ENCODE results near the gene UNC119B.

UNC119B gene

DNA sequence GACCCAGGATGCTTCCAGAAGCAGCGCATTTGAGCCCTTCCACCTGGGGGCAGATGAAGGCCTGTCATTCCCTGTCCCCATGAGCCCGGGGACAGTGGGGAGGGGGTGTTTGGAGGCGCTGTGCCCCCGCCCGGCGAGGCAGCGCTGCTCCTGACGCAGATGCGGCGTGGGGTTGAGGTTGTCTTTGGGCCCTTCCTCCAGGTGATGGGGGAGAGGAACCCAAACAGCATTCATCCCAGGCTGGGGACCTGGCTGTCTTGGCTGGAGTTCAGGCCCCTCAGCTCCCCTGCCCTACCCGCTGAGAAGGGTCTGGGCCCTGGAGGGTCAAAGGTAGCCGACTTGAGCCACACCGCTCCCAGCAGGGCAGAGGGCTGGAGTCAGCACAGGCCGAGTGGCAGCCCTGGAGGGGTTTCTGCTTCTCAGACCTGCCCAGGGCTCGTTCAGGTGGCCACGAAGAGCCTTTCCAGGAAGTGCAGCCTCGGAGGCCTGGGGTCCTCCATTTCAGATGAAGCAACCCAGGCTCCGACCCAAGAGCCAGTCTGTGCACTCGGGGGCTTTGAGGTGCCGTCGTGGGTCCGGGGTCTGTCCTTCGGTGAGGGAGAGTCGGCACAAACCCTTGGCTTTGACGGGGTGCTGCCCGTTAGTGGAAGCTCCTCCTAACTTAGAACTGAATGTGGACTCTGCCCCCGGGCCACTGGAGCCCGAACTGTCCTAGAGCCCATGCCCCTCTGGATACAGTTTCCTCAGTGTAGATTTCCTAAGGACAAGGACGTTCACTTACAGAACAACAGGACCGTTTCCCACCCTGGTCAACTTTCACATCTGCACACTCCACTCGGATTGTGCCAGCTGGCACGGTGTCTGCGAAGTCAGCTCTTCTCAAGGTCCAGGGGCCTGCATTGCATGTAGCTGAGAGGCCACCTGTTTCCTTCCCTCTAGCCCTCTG lies 31.5 kb downstream of the UNC119B start:
- DNase-seq: no peak

DNA sequence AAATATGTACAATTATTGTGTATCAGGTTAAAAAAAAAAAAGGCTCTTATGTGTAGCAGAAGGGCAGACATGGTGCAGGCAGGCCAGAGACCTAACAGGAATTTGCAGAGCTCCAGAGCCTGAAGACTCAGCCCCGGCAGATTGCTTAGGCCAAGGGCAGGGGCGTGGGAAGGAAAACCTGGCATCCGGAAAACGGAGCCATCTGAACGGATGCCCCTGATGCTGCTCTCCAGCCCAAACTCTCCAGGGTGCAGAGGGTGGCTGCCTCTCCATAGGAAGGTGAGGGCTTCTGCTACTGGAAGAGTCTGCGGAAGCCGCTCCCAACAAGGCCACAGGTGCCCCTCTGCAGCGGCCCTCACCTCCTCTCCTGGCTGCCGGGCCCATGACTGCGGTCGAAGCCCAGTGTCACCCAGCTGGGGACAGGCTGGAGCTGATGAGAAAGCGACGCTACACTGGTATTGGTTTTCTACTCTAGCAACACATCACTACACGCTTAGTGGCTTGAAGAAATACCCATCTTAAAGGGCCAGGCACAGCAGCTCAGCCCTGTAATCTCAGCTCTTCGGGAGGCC lies 34.8 kb downstream of the UNC119B start:
- DNase-seq: no peak

DNA sequence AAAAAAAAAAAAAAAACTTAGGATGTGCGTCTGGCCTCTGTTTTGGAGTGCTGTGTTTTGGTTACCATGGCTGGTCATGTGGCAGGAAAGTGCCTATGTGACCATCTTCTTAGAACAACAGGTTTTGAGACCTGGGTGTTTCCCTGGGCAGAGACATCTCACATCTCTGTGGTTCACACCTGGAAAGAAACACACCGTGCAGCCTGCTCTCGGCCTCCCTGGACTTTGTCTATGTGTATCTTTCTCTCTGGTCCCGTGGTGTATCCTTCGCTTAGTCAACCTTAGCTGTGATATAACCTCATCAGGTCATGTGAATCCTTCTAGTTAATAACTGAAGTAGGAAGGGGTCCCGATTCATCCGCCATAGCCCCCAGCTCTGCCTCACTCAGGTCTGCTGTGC lies 38.0 kb downstream of the UNC119B start:
- no peak for DNase-seq

DNA sequence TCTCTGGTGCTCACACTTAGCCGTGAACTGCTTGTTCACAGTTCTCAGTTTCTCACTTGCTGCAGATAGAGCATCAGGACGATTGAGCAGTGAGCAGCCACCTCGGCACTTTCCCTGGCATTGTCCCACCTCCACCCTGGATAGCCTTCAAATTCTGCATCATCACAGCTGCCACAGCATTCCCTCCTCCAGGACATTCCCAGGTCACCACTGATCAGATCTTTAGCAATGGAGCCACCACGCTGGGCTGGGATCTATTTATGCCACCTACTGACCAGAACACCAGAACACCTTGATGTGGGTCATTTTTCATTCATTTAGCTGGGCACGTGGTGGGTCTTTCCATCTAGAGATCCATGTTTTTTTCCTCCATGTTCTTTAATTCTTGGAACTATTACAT lies 39.0 kb downstream of the UNC119B start:
- DNase-seq: no peak

DNA sequence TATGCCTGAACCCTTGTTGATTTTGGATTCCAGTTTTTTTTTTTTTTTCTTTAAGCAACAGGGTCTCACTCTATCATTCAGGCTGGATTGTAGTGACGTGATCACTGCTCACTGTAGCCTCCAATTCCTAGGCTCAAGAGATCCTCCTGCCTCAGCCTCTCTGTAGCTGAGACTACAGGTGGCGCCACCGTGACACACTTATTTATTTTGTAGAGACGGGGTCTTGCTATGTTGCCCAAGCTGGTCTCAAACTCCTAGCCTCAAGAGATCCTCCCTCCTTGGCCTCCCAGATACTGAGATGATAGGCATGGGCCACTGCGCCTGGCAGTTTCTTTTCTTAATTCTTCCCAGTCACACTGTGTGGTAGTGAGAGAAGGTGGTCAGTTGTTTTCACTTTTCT lies 40.5 kb downstream of the UNC119B start:
- DNase-seq: no peak

DNA sequence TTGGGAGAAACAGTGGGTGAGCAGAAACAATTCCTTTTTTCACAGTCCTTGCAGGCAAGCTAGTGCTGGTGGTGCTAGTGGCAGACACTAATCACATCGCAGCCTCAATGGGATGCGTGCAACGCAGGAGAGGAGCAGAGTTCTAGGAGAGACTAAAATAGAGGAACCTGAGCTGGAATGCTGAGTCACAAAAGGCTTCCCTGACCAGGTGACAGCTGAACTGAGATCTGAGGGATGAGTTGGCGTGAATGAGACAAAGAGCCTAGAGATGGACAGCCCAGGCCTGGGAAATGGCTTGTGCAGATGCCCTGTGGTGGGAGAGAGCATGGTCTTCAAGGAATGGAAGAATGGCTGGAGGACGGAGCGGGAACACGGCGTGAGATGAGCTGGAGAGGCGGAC lies 41.1 kb downstream of the UNC119B start:
- DNase-seq: no peak

DNA sequence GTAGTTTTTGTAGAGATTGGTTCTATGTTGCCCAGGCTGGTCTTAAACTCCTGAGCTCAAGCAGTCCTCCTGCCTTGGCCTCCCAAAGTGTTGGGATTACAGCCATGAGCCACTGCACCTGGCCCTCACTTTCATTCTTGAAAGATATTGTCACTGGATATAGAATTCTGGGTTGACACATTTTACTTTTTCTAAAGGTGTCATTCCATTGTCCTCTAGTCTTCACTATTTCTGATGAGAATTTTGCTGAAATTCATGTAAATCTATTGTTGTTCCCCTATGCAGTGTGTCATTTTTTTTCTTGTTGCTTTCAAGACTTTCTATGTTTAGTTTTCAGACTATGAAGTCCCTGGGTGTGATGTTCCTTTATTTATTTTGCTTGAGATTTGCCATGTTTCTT lies 44.5 kb downstream of the UNC119B start:
- no peak for DNase-seq

DNA sequence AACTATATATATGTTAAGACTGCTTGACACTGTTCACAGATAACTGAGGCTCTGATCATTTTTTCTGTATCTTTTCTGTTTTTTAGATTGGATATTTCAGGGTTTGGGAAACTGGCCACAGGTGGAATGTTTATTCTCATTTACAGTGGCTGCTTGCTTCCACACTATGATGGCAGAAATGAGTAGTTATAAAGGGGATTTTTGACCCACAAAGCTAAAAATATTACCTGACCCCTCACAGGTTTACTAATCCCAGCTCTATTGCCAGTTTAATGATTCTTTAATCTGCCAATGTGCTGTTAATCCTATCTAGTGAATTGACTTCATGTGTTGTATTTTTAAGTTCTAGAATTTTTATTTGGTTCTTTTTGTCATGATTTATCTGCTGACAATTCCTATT lies 45.0 kb downstream of the UNC119B start:
- DNase-seq: no peak

DNA sequence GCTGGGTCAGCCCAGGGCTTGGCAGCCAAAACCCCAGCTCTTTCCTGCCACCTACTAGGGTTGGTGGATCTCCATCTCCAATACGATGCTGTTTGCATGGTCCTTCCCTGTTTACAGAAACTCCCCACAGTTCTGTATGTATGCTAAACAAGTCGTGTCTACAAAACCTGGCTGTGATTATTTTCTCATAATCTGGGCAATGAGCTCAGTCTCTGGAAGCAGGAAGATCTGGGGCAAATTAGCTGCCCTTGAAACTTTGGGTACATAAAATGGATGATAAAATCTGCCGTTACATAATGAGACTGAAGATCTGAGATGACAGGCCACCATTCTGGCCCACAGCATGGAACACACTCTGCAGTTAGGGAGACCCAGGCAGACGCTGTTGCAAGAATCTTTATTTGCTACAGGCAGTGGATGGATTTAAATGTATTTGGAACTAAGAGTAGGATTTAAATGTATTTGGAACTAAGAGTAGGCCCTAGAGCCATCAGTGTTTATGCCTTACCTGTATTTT lies 47.0 kb downstream of the UNC119B start:
- no peak for DNase-seq

DNA sequence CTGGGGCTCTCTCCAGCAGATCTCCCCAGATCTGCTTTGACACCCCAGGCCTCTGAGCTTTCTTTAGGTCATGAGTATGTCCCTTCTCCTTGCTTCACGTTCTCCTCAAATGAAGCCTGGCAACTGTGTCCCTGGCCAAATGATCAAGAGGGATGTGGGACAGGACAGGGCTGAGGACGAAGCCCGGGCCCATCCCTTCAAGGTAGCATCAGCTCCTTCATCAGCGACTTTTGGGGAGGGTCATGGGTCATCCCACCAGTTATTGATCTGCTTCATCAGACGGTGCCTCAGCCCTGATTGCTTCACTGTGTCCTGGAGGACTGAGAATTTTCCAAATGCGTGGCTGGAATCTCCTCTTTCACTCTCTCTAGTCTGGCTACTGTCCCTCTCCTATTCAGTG lies 47.7 kb downstream of the UNC119B start:
- DNase-seq: no peak

DNA sequence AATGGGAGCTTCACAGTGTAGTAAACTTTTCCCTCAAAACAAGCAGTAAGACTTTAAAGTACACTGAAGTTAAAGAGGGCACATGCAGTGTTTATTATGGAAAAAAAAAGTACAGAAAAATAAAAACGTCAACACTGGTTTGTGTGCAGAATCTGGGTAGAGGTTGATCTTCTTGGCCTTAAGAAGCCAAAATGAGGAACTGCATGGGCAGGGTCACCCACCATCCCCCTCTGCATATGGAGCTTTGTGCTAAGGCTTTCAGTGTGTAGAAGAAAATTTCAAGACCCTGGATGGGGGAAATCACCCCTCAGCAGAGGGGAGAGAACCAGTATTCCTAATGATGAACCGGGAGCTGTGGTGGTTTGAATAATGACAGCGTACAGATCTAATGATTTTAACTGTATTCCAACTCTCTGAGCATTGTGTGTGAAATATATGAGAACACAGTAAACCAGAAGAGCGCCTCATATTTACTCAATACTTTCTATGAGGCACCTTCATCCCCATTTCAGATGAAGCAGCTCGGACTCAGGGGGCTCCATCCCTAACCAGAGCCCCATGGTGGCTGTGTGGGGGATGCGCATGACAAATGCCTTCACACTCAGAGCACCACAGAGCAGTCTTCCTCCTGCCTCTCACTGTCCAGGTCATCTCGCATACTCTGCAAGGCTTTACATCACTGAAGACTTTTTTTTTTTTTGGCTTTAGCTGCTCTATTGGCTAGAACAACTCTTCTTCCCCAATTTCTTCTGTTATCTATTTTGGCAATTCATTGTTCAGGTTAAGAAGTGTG lies 48.7 kb downstream of the UNC119B start:
- no peak for DNase-seq

DNA sequence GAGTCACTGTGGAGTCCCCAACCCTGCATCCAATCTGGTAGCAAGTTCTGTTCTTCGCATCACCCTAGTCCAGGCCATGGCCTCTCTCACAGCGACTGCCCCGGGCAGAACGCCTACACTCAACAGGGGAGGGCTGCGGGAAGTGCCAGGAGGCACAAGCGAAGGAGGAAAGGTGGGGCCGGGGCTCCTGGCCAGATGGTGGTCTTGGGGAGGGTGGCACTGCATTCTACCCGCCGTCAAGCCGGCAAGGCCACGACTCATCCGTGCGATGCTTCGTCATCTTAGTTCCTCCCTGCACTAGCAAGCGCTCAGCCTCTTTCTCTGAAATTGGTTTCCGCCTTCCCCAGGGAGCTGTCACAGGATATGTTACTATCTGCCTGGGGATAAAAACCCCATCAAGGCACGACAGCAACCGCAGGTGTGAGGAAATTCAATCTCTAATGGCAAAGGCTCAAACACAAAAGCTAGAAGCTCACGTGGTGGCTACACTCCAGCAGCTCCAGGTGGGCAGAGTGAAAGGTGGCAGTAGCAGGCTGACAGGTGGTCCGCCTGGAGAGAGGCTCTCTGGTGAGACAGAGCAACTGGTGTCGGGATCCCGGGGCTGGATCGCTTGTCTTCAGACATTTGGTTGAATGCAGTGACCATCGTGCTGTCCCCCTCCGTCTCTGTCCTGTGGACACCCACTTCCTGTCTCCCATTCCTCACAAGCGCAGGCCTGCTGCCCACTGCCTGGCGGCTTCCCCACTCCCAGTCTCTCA lies 49.5 kb downstream of the UNC119B start:
- DNase-seq: no peak

DNA sequence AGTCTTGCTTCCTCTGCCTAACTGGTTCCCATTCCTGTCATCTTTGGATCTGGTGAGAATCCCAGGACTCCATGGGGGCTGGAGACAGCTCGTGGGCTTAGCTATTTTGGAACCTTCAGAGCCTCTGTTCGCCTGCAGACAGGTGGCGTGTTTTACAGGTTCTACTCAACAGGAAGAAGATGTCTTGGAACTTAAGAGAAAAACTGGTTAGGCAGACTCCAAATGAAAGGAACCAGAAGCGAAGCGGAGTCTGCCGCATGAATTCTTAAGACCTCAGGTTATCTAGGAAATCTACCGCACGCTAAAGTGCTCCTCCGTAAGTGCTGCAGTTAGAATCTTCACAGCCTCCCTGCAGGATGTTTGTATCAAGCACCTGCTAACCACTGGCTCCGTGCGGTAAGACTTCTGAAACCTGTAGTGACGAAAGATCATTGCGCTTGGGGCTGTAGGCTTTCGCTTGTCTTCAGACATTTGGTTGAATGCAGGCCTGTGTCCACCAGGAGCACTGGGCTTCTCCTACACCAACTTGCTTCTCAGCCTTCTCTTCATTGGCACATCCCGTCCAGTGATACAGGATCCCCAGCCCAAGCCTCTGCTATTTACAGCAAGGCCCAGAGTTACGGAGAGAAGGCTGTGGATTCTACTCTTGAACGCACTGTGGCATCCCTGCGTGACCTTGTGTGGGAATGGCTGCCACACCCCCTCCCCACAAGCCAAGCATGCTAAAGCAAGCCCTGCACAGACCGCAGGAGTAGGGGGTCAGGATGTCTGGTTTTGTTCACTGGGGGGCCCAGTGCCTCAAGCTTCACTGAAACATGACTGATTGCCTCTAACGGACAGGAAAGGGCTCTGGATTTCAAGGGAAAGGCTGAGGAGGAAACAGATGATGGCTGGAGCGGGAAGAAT lies 50.3 kb downstream of the UNC119B start:
- peak; percentile 27 for DNase-seq

DNA sequence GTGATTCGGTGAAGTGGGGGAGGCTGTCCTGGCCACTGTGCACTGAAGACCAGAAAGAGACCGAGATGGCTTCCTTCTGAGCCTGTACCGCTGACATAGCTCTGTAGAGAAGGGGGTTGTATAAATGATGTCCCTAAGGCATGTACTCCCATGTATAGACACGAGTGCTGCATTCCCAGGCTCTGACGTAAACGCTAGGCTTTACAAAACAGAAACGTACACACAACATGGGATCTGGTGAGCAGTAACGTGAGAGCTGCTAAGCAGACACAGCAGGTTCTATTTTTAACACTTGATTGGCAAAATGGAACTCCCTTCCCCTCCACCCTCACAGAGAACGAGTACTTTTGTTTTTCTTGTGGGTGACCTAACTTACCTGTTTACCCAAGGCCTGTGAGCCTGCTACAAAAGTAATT lies 51.3 kb downstream of the UNC119B start:
- DNase-seq: no peak

DNA sequence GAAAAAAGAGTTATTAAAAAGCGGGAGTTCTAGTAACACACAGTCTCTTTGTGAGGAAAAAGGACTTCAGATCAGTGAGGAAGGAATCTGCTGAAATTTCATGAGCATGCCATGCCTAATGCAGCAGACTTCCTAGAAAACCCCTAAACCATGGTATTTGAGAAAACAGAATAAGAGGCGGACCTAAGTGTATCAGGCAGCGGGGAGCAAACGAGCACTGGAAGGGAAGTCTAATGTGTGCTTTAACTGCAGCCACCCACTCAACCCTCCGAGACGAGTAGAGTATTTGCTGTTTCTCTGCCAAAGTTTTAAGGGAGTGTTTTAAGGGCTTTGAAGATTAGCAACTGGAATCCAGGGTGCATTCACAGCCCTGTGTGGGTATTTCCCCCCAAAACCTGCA lies 51.8 kb downstream of the UNC119B start:
- DNase-seq: no peak

DNA sequence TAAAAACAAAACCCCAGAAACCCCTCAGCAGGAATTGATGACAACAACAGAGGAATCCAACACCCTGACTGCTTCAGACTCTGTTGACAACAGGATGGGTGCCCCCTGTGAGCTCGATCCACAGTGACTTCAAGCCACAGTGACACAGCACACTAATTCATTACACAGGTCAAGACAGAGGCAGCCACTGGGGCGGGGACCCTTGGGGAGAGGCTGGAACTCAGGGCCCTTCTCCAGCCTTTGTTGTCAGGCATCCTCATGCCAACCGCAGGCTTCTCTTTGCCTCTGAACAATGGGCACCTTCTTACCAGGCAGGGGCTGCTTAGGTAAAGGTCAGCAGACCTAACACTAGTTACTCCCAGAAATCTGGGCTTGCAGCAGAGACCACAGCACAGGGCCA lies 53.0 kb downstream of the UNC119B start:
- no peak for DNase-seq

DNA sequence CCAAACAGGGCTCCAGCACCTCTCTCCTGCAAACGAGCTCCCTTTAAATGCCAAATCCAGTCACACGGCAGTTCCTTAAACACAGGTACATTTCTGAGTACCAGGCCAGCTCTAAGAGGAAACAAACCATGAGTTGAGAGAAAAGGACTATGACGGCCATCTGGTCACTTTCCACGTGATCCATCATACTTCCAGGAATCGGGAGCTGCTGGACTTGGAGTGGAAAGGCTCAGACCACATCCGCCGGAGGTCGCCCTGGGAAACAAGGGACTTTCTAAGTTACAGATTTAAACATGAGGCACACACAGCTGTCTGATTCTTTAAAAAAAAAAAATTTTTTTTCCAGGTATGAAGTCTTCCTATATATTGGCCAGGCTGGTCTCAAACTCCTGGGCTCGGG lies 54.6 kb downstream of the UNC119B start:
- DNase-seq: no peak

DNA sequence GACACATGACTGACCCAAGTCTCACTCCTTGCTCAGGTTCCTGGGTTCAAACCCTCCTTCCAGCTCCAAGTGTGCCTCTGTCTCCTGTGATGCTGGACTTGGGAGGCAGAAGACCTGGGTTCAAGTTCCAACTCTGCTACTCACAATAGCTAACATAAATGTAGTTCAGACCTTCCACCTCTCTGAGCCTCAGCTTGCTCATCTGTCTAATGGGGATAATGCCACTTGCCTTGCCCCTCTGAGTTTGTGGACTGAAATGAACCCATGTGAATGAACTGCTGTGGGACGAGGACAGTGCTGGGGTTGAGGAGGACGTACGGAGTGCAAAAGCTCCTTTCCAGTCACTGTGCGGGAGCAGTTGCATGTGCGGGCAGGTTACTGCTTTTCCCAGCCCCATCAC lies 56.3 kb downstream of the UNC119B start:
- DNase-seq: no peak

DNA sequence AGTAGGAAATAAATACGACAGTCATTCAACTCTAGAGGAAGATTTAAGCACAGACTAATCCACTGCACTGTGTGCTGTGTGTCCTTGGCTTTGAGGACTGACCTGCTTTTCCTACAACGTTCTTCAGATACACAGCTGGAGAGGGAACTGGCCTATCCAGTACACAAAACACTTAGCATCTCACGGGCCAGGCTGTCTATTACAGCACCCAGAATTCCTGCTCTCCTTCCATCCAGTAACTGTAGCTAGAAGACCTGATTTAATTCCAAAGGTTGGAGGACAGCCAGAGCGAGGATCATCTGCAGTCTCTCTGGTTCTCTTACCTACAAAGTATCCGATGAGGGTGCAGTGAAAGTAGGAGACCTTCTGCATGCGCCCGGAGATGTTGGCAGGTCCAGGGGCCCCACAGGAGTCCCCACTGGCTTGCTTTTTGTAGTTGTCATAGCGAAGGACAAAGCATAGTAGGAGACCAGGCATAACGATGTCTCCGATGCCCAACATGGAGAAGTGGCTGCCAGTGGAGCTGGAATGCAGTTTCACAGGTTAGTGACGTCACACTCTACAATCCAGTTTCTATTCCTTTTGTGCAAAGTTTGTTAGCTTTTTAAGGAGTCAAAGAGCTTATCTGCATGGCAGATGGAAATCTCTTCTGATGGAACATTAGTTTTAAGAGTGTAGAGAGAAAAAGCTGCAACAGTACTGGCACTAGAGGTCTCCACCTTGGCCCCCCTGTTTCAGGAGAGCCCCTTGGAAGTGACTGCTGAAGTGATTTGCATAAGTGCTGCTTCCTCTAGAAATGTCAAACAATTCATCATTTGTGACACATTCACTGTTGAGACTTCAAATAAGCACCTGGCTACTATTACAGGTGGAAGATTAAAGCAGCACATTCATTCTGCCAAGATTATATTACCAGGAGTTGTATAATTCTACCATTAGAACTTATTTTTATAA lies 57.1 kb downstream of the UNC119B start:
- no peak for DNase-seq

DNA sequence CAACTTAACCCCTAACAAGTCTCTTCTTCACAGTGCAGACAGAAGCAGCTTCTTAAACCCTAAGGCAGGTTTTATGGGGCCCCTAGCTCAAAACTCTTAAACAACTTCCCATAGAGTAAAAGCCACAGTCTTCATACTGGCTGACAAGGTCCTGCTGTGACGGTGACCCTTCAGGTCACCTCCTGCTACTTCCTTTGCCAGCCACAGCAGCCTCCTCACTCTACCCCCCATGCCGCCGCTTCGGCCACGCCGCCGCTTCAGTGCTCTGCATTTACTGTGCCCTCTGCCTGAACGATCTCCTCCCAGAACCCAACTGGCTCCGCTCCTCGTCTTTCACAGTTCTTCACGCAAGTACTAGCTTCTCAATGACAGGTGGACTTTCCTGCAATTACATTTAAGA lies 60.8 kb downstream of the UNC119B start:
- no peak for DNase-seq
